ENCODE measurements around the gene KRABD2.
"Not testable (repeated sequence)": the region's sequence is repeated elsewhere in the genome, so short reads cannot be mapped to it uniquely, and the experiment has no call there.

The KRABD2 gene

GRCh38 chr17:8366231-8366630 is 10.3 kb downstream of the KRABD2 start:
- DNase-seq (ENCODE audit: insufficient read length, low spot score) (no peak), FAIRE-seq (no peak)
- TF ChIP-seq POLR2AphosphoS5 (IDR thresholded peaks at IDR 0.05; ENCODE audit: low read depth, low read length): no peak
- TF ChIP-seq TAF1 (IDR thresholded peaks at IDR 0.05; ENCODE audit: low read depth, low read length): no peak
- no peak for TF ChIP-seq PAX5 (IDR thresholded peaks at IDR 0.05; ENCODE audit: insufficient read depth, low read length, severe bottlenecking)
- no peak for TF ChIP-seq POU2F2 (IDR thresholded peaks at IDR 0.05; ENCODE audit: low read depth, low read length)
- no peak for TF ChIP-seq SPI1 (IDR thresholded peaks at IDR 0.05; ENCODE audit: low read depth, low read length)
- no peak for TF ChIP-seq POLR2A (IDR thresholded peaks at IDR 0.05; ENCODE audit: low read depth, low read length)

GRCh38 chr17:8365143-8365542 is 11.4 kb downstream of the KRABD2 start:
- TF ChIP-seq POLR2A (IDR thresholded peaks at IDR 0.05; ENCODE audit: low read depth, low read length): no peak
- no peak for TF ChIP-seq POU2F2 (IDR thresholded peaks at IDR 0.05; ENCODE audit: low read depth, low read length)
- no peak for TF ChIP-seq POLR2AphosphoS5 (IDR thresholded peaks at IDR 0.05; ENCODE audit: low read depth, low read length)
- TF ChIP-seq TAF1 (IDR thresholded peaks at IDR 0.05; ENCODE audit: low read depth, low read length): no peak
- TF ChIP-seq SPI1 (IDR thresholded peaks at IDR 0.05; ENCODE audit: low read depth, low read length): no peak
- no peak for TF ChIP-seq PAX5 (IDR thresholded peaks at IDR 0.05; ENCODE audit: insufficient read depth, low read length, severe bottlenecking)
- FAIRE-seq (no peak), DNase-seq (ENCODE audit: insufficient read length, low spot score) (no peak)

GRCh38 chr17:8362651-8363332 is 13.7 kb downstream of the KRABD2 start:
- no peak for FAIRE-seq
- DNase-seq (ENCODE audit: insufficient read length, low spot score): no peak
- no peak for TF ChIP-seq PAX5 (IDR thresholded peaks at IDR 0.05; ENCODE audit: insufficient read depth, low read length, severe bottlenecking)

GRCh38 chr17:8360751-8361150 is 15.8 kb downstream of the KRABD2 start:
- TF ChIP-seq SPI1 (IDR thresholded peaks at IDR 0.05; ENCODE audit: low read depth, low read length) (no peak), TAF1 (IDR thresholded peaks at IDR 0.05; ENCODE audit: low read depth, low read length) (no peak), POLR2AphosphoS5 (IDR thresholded peaks at IDR 0.05; ENCODE audit: low read depth, low read length) (no peak), PAX5 (IDR thresholded peaks at IDR 0.05; ENCODE audit: insufficient read depth, low read length, severe bottlenecking) (no peak), POU2F2 (IDR thresholded peaks at IDR 0.05; ENCODE audit: low read depth, low read length) (no peak), POLR2A (IDR thresholded peaks at IDR 0.05; ENCODE audit: low read depth, low read length) (no peak)
- no peak for FAIRE-seq

GRCh38 chr17:8360260-8360659 is 16.2 kb downstream of the KRABD2 start:
- TF ChIP-seq SPI1 (IDR thresholded peaks at IDR 0.05; ENCODE audit: low read depth, low read length): no peak
- no peak for TF ChIP-seq PAX5 (IDR thresholded peaks at IDR 0.05; ENCODE audit: insufficient read depth, low read length, severe bottlenecking)
- TF ChIP-seq POLR2A (IDR thresholded peaks at IDR 0.05; ENCODE audit: low read depth, low read length): no peak
- TF ChIP-seq POLR2AphosphoS5 (IDR thresholded peaks at IDR 0.05; ENCODE audit: low read depth, low read length): no peak
- no peak for TF ChIP-seq POU2F2 (IDR thresholded peaks at IDR 0.05; ENCODE audit: low read depth, low read length)
- no peak for TF ChIP-seq TAF1 (IDR thresholded peaks at IDR 0.05; ENCODE audit: low read depth, low read length)
- DNase-seq (ENCODE audit: insufficient read length, low spot score) (no peak), FAIRE-seq (no peak)

More at GRCh38 chr17:8360751-8361150, 15.8 kb downstream of the KRABD2 start:
- no peak for DNase-seq (ENCODE audit: insufficient read length, low spot score)

DNA sequence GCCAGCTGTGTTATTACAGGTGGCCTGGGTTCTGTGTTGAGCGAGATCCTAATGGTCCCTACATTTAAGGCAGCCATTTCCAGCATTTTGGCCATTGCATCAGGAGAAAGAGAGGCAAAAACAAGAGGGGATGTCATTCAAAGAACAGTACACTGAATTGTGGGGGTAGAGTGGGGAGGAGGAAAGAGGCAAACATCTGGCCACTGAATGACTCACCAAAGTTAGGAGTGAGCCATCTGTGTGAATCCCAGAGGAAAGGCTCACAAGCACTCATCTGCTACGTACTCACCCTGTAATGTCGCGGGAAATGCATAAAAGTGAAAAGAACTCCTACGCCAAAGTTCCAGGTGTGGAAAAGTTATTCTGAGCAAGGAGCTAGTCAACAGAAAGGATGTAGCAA is 16.7 kb downstream of the KRABD2 start:
- TF ChIP-seq TAF1 (IDR thresholded peaks at IDR 0.05; ENCODE audit: low read depth, low read length) (no peak), SPI1 (IDR thresholded peaks at IDR 0.05; ENCODE audit: low read depth, low read length) (no peak), POLR2AphosphoS5 (IDR thresholded peaks at IDR 0.05; ENCODE audit: low read depth, low read length) (no peak), POLR2A (IDR thresholded peaks at IDR 0.05; ENCODE audit: low read depth, low read length) (no peak), POU2F2 (IDR thresholded peaks at IDR 0.05; ENCODE audit: low read depth, low read length) (no peak), PAX5 (IDR thresholded peaks at IDR 0.05; ENCODE audit: insufficient read depth, low read length, severe bottlenecking) (no peak)
- DNase-seq (ENCODE audit: insufficient read length, low spot score) (no peak), FAIRE-seq (no peak)

DNA sequence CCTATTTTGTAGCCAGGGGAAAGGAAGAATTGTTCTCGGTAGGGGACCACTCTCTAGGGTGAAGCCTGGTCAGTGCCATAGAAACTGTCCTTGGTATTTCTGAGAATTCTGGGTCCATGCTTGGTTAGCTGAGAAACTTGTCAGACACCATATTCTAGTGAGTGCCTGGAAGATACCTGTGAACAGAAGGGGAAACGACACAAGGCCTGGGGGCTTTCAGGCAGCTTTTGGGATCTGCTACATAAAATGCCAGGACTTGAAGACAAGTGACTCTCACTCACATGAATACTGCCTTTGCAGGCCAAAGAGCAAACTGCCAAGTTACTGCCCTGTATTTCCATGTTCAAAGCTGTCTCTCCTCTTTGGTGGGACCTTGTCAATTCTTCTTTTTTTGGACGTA is 18.6 kb downstream of the KRABD2 start:
- DNase-seq (ENCODE audit: insufficient read length, low spot score): no peak
- FAIRE-seq: no peak
- TF ChIP-seq POLR2AphosphoS5 (IDR thresholded peaks at IDR 0.05; ENCODE audit: low read depth, low read length) (no peak), TAF1 (IDR thresholded peaks at IDR 0.05; ENCODE audit: low read depth, low read length) (no peak), PAX5 (IDR thresholded peaks at IDR 0.05; ENCODE audit: insufficient read depth, low read length, severe bottlenecking) (no peak), SPI1 (IDR thresholded peaks at IDR 0.05; ENCODE audit: low read depth, low read length) (no peak), POU2F2 (IDR thresholded peaks at IDR 0.05; ENCODE audit: low read depth, low read length) (no peak), POLR2A (IDR thresholded peaks at IDR 0.05; ENCODE audit: low read depth, low read length) (no peak)

GRCh38 chr17:8354236-8354635 is 22.3 kb downstream of the KRABD2 start:
- FAIRE-seq (no peak), DNase-seq (ENCODE audit: insufficient read length, low spot score) (no peak)
- TF ChIP-seq POU2F2 (IDR thresholded peaks at IDR 0.05; ENCODE audit: low read depth, low read length) (no peak), POLR2A (IDR thresholded peaks at IDR 0.05; ENCODE audit: low read depth, low read length) (no peak), PAX5 (IDR thresholded peaks at IDR 0.05; ENCODE audit: insufficient read depth, low read length, severe bottlenecking) (no peak), TAF1 (IDR thresholded peaks at IDR 0.05; ENCODE audit: low read depth, low read length) (no peak), SPI1 (IDR thresholded peaks at IDR 0.05; ENCODE audit: low read depth, low read length) (no peak), POLR2AphosphoS5 (IDR thresholded peaks at IDR 0.05; ENCODE audit: low read depth, low read length) (no peak)

- no peak for DNase-seq (ENCODE audit: insufficient read length, low spot score)
- no peak for TF ChIP-seq POLR2AphosphoS5 (IDR thresholded peaks at IDR 0.05; ENCODE audit: low read depth, low read length)
- TF ChIP-seq SPI1 (IDR thresholded peaks at IDR 0.05; ENCODE audit: low read depth, low read length): no peak
- TF ChIP-seq TAF1 (IDR thresholded peaks at IDR 0.05; ENCODE audit: low read depth, low read length): no peak
- TF ChIP-seq POLR2A (IDR thresholded peaks at IDR 0.05; ENCODE audit: low read depth, low read length): no peak
- no peak for TF ChIP-seq PAX5 (IDR thresholded peaks at IDR 0.05; ENCODE audit: insufficient read depth, low read length, severe bottlenecking)
- no peak for TF ChIP-seq POU2F2 (IDR thresholded peaks at IDR 0.05; ENCODE audit: low read depth, low read length)
- no peak for FAIRE-seq
Observed at GRCh38 chr17:8353736-8354135, 22.8 kb downstream of the KRABD2 start.

DNA sequence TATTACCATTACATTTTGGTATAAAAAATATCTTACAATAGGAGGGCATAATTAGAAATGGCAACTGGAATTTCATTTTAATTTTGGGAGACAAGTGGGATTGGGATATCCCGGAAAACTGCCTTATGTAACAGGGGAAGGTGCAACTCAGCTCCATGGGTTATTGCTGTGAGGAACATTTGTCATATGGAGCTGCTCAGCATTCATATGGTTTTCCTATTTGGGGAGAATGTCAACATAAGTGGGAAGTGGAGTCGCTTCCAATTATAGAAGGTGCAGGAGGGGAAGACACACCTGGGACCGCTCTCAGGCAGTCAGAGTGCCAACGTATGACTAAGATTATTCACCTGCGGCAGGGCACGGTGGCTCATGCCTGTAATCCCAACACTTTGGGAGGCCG is 26.2 kb downstream of the KRABD2 start:
- FAIRE-seq (no peak), DNase-seq (ENCODE audit: insufficient read length, low spot score) (no peak)
- TF ChIP-seq POU2F2 (IDR thresholded peaks at IDR 0.05; ENCODE audit: low read depth, low read length): no peak

DNA sequence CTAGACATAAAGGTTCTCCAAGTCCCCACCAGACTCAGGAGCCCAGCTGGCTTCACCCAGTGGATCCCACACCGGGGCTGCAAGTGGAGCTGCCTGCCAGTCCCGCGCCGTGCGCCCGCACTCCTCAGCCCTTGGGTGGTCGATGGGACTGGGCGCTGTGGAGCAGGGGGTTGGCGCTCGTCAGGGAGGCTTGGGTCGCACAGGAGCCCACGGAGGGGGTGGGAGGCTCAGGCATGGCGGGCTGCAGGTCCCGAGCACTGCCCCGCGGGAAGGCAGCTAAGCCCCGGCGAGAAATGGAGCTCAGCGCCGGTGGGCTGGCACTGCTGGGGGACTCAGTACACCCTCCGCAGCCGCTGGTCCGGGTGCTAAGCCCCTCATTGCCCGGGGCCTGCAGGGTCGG is 29.5 kb downstream of the KRABD2 start:
- not testable (repeated sequence) for FAIRE-seq; DNase-seq (ENCODE audit: insufficient read length, low spot score)

Measured in GM12891 (cell line).